Spleen (tissue), 7 donors: ENCODE data around the gene TK1.
A peak's percentile ranks its signal among the peaks of the same experiment; 100 is the strongest.

Experiments used
- POLR2A ChIP-seq, 3 donors: fragments of 450-650 bp; IDR thresholded peaks; one replicate each; pipeline ENCODE4 v1.5.1; 2017; ENCODE audit warnings: antibody characterized with exemption in 3 of 3, mild to moderate bottlenecking in 1 of 3
- POLR2AphosphoS5 ChIP-seq, 3 donors: sonication (generic); formaldehyde crosslinking; IDR thresholded peaks; one replicate each; pipeline ENCODE4 v1.5.1; 2017; ENCODE audit warnings: antibody characterized with exemption in 3 of 3
- TF ChIP-seq, protein P1 (sequence below), 11 experiments: fragments of 200-600 bp in 7 of 11; fragments of 450-650 bp in 4 of 11; sonication (generic) in 4 of 11; IDR thresholded peaks in 8 of 11; conservative IDR thresholded peaks in 3 of 11; 1 replicate in 7 of 11; 2 replicates in 4 of 11; pipeline versions ENCODE4 v1.4.0 to v1.8.0; 2016 to 2021; ENCODE audit warnings: antibody characterized with exemption in 11 of 11, inconsistent platforms in 4 of 11, mild to moderate bottlenecking in 1 of 11
- donor health status: DM: no; HTN: no; CAD: no; lungs with moderate emphysema.
- donor health status: DM: no; HTN: no; CAD: no.
- donor health status: DM: no; HTN: no; CAD: no.

DNA sequence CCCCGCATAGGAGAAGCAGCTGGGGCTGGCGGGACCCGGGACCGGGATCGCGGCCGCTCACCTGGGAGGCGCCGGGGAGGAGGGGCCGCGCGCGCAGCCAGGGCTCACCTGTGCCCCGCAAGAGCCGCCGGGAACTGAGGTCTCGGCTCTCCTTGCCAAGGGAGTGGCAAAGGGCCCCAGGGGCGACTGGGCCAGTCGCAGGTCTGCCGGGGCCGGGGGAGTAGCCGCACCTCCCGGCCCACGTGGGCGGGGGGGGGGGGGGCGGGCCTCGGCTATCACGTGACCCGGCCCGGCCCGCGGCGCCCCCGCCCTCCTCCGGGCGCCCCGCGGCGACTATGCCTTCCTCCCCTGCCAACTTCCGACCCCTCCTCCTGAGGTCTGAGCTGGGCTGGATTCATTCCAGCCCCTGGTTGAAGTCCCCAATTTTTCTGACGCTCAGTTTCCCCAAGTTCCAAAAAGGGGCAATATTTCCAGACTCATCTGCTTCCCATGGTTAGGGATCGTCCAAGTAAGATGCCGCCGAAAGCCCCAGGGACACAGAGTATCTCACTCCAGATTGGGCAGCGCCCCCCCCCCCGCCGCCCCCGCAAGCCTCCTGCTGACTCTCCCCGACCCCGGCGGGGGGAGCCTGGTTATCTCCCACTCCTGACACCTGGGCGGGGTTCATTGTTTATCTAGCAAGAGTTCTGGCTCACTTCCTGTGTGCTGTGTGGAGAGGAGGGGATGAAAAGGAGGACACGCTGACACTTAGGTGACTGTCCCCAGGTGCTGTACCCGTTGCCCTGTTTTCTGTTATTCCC, 58.1 kb downstream of the TK1 start, which contains the start of gene TMC6:
- TF ChIP-seq POLR2A (IDR thresholded peaks at IDR 0.05) (peak in 2 of 3 donors; percentile 71 to 72), POLR2AphosphoS5 (IDR thresholded peaks at IDR 0.05) (peak; percentile 92 to 93 (median 92))
- TF ChIP-seq, protein P1, sequence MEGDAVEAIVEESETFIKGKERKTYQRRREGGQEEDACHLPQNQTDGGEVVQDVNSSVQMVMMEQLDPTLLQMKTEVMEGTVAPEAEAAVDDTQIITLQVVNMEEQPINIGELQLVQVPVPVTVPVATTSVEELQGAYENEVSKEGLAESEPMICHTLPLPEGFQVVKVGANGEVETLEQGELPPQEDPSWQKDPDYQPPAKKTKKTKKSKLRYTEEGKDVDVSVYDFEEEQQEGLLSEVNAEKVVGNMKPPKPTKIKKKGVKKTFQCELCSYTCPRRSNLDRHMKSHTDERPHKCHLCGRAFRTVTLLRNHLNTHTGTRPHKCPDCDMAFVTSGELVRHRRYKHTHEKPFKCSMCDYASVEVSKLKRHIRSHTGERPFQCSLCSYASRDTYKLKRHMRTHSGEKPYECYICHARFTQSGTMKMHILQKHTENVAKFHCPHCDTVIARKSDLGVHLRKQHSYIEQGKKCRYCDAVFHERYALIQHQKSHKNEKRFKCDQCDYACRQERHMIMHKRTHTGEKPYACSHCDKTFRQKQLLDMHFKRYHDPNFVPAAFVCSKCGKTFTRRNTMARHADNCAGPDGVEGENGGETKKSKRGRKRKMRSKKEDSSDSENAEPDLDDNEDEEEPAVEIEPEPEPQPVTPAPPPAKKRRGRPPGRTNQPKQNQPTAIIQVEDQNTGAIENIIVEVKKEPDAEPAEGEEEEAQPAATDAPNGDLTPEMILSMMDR (IDR thresholded peaks at IDR 0.05 in 8 of 11, conservative IDR thresholded peaks at IDR 0.05 in 3 of 11), result no peak
